ENCODE results near the gene OSR1.

OSR1 gene

DNA sequence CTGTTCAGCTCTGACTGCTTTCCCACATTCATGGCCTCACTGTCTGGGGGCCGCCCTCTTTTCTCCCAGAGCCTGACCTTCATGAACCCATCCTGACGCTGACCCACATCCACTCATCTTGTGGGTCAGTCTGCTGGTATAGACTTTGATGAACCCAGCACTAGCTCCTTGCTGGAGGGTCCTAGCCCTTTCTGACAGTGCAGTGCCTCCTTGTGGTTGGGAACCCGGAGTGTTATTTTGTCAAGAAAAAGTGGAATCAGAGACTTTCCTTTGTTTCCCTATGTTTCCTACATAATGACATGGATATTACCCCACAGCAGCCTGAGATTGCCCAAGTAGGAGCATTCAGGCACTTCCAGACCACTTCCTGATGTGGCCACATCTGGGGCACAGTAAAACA, 19.3 kb upstream of the OSR1 start:
- Histone ChIP-seq H3K9me3 (no peaks in the 10 kb centered on the region), H3K27ac (no peak overlapping the region)
- TF ChIP-seq, protein P1, sequence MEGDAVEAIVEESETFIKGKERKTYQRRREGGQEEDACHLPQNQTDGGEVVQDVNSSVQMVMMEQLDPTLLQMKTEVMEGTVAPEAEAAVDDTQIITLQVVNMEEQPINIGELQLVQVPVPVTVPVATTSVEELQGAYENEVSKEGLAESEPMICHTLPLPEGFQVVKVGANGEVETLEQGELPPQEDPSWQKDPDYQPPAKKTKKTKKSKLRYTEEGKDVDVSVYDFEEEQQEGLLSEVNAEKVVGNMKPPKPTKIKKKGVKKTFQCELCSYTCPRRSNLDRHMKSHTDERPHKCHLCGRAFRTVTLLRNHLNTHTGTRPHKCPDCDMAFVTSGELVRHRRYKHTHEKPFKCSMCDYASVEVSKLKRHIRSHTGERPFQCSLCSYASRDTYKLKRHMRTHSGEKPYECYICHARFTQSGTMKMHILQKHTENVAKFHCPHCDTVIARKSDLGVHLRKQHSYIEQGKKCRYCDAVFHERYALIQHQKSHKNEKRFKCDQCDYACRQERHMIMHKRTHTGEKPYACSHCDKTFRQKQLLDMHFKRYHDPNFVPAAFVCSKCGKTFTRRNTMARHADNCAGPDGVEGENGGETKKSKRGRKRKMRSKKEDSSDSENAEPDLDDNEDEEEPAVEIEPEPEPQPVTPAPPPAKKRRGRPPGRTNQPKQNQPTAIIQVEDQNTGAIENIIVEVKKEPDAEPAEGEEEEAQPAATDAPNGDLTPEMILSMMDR (IDR thresholded peaks at IDR 0.05), result no peak

DNA sequence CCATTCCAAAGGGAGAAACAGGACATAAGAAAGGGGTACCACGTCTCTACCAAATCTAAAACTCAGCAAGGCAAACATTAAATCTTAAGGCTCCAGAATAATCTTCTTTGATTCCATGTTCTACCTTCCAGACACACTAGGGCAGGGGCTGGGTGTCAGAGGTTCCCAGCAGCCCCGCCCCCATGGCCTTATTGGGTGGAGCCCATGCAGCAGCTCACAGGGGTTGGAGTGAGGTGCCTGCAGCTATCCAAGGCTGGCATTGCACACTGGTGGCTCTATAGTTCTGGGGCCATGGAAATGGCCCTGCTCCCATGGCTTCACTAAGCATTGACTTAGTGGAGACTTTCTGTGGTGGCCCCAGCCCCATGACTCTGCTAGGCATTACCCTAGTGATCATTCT, 14.9 kb upstream of the OSR1 start:
- Histone ChIP-seq H3K36me3 (no peaks in the 10 kb centered on the region), H3K4me3 (ENCODE audit: low read depth in 1 of 2, low read length in 1 of 2) (no peak overlapping the region), H3K9me3 (no peaks in the 10 kb centered on the region), H3K4me1 (ENCODE audit: control insufficient read depth in 1 of 2, insufficient read depth in 1 of 2, low read depth in 1 of 2, low read length in 1 of 2) (no peaks in the 10 kb centered on the region), H3K27me3 (peaks cover 69% of the 10 kb centered on the region), H3K27ac (no peak overlapping the region)
- TF ChIP-seq, protein P1 (IDR thresholded peaks at IDR 0.05), result no peak

More for the DNA sequence above, 19.3 kb upstream of the OSR1 start:
- Histone ChIP-seq H3K36me3 (no peaks in the 10 kb centered on the region), H3K27me3 (peaks cover 35% of the 10 kb centered on the region), H3K4me3 (ENCODE audit: low read depth in 1 of 2, low read length in 1 of 2) (no peak overlapping the region), H3K4me1 (ENCODE audit: control insufficient read depth in 1 of 2, insufficient read depth in 1 of 2, low read depth in 1 of 2, low read length in 1 of 2) (no peaks in the 10 kb centered on the region)

DNA sequence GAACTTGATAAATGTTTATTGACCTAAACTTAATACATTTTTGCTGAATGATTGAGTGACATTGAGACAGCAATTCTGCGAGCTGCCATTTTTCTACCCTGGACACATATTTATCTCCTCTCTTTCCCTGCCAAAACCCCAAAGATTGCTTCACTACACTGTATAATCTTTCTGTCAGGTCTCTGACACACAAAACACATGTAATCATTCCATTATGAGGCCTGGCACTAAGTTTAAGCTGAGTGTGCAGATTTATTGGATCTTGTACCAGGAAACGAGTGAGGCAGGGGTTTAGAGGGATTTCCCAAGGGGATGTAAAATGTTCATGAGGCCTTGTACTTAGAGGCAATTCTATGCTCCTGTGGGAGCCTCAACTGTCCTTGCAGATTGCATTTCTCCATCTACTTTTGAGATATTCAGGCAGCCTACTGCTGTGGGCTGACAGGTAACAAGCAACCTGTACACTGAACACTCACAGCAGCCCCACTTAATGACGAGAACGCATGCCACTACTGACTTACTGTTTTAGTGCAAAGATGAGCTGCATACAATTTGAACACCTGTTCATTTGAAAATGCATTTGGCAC, 13.7 kb upstream of the OSR1 start:
- no peaks in the 10 kb centered on the region for H3K9me3 ChIP-seq
- TF ChIP-seq, protein P1 (IDR thresholded peaks at IDR 0.05), result no peak
- H3K4me3 ChIP-seq (ENCODE audit: low read depth in 1 of 2, low read length in 1 of 2), result no peak overlapping the region
- peaks cover 82% of the 10 kb centered on the region for H3K27me3 ChIP-seq
- no peaks in the 10 kb centered on the region for H3K4me1 ChIP-seq (ENCODE audit: control insufficient read depth in 1 of 2, insufficient read depth in 1 of 2, low read depth in 1 of 2, low read length in 1 of 2)
- H3K27ac ChIP-seq, result no peak overlapping the region
- H3K36me3 ChIP-seq, result no peaks in the 10 kb centered on the region

DNA sequence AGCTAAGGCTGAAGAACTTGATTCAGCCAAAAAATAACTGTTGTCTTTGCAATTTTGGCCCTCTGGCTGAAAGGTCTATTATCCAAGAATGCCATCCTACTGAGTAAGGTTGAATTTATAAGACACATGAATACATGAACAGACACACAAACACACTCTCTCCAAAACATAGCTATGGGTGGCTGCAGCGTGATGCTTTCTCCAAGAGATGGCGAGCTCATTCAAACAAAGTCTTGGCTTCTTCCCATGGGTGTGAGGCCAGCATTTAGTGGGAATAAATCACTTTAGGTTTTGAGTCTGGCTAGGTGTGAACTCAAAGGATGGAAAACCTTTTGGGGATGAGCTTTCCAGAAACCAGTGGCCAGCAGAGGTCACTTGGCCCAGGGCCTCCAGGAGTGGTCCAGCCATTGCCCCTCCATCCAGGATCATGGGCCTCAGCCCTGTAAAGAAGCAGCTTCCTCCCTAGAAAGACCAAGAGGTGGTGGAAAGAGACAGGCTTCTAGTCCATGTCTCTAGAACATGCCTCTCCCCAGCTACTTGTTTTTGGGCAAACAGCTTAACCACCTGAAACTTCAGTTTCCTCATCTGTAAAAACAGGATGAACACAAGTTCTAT, 11.0 kb upstream of the OSR1 start:
- H3K9me3 ChIP-seq, result no peaks in the 10 kb centered on the region
- H3K27ac ChIP-seq, result no peak overlapping the region
- H3K4me3 ChIP-seq (ENCODE audit: low read depth in 1 of 2, low read length in 1 of 2), result no peak overlapping the region
- TF ChIP-seq, protein P1 (IDR thresholded peaks at IDR 0.05), result no peak
- H3K36me3 ChIP-seq, result no peaks in the 10 kb centered on the region
- H3K27me3 ChIP-seq, result peaks cover 96% of the 10 kb centered on the region
- no peaks in the 10 kb centered on the region for H3K4me1 ChIP-seq (ENCODE audit: control insufficient read depth in 1 of 2, insufficient read depth in 1 of 2, low read depth in 1 of 2, low read length in 1 of 2)

DNA sequence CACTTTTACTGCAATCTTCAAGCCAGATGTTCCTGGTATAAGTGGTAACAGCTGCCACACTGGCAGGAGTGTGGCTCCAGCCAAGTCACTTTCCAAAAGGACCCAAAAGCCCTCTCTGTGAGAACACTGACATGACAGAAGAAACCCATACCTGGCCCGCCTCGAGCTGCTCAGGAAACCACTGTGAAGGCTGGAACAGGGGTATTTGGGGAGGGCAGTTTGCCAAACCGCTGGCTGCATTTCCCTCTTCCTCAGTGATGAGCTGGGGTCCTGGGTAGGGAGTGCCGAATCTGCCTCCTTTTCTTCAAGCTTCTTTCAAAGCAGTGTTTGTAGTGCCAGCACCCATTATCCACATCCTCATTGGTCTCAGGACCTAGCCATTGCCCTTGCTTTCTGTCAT, 10.3 kb upstream of the OSR1 start:
- H3K27ac ChIP-seq, result no peak overlapping the region
- no peak overlapping the region for H3K4me3 ChIP-seq (ENCODE audit: low read depth in 1 of 2, low read length in 1 of 2)
- H3K27me3 ChIP-seq, result peaks cover 100% of the 10 kb centered on the region
- TF ChIP-seq, protein P1 (IDR thresholded peaks at IDR 0.05), result no peak
- H3K36me3 ChIP-seq, result no peaks in the 10 kb centered on the region
- H3K4me1 ChIP-seq (ENCODE audit: control insufficient read depth in 1 of 2, insufficient read depth in 1 of 2, low read depth in 1 of 2, low read length in 1 of 2), result no peaks in the 10 kb centered on the region
- H3K9me3 ChIP-seq, result no peaks in the 10 kb centered on the region
